Hepatocyte (in vitro differentiated cells): ENCODE results near the gene TXNRD2.

ENCODE experiments used
- CTCF ChIP-seq: fragments of 200-600 bp; sonication (generic); IDR thresholded peaks from 2 replicates; pipeline ENCODE4 v1.5.1; 2016; ENCODE audit warnings: antibody characterized with exemption, mild to moderate bottlenecking; ENCODE audit not compliant: poor library complexity
- EZH2 ChIP-seq: fragments of 200-600 bp; sonication (generic); IDR thresholded peaks from 2 replicates; pipeline ENCODE4 v1.6.1; 2016; ENCODE audit warnings: antibody characterized with exemption, mild to moderate bottlenecking, borderline replicate concordance

DNA sequence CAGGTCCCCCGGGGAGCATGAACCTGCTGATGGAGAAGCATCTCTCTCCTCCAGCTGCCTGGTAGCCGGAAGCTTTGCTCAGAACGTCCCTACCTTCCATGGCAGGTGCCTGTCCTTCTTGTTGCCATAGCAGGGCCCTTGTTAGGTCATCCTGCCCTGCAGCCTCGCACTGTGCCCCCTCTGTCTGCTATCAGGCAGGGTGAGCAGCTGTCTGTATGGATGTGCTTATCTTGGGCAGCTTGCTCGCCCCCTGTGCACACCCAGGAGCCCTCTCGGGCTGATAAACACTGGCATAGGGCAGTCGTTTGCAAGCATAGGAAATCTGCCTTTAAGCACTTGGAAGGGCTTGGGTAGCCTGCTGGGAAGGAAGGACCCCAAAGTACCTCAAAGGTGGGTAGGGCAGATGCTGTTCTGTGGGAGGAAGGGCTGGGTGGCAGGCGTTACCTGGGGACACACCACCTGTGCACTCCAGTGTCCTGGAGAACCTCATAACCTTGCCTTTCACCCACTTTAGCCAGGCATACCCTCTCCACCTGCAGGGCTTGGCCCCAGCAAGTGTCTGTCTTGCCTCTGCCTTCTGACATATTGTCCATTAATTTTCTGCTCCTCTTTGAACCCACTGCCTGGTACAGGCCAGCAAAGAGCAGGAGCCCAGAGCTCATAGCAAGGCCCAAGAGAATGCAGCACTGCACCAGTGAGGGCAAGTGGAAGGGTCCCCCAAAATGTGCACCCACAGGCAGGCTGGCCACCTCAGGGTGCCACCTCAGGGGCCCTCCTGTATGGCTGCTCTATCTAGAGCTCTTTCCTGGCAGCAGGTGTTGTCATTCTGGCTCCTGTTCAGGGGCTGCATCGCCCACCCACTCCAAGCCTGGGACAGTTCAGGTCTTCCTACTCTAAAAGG is 8.0 kb downstream of the TXNRD2 start:
- no peak for TF ChIP-seq CTCF
- TF ChIP-seq EZH2: no peak
